H1 (cell line): ENCODE results near the gene CDC42BPB. TPM values are rescaled to one million over a fixed set of nuclear protein-coding genes. Genes with fewer than 3 reads are reported as not detected.
"Not testable (repeated sequence)": the region's sequence is repeated elsewhere in the genome, so short reads cannot be mapped to it uniquely, and the experiment has no call there.

ENCODE experiments used
- CTCF ChIA-PET: fragments of 300-600 bp; sonication (Branson Sonifier 250); formaldehyde crosslinking; loops from one replicate; lab custom pipeline; 2021; ENCODE audit not compliant: partially characterized antibody; lab: Charles Lee
- POLR2A ChIA-PET: fragments of 300-600 bp; sonication (Branson Sonifier 250); formaldehyde crosslinking; loops from one replicate; lab custom pipeline; 2021; ENCODE audit warnings: inconsistent platforms; ENCODE audit not compliant: partially characterized antibody; lab: Charles Lee
- DNase-seq, 2 experiments: peaks; one replicate each; pipeline versions ENCODE4 v3.0.0 to v3.0.0-alpha.2; 2010 to 2022; ENCODE audit warnings: low spot score in 2 of 2, low read depth in 1 of 2, mixed read lengths in 1 of 2
- FAIRE-seq: peaks from 2 replicates; lab custom pipeline; 2011; peaks lifted over from hg19 to GRCh38; lab: Jason Lieb, UNC
- H2AFZ ChIP-seq: 2 replicates; pipeline ENCODE4 v1.8.1; 2012; ENCODE audit warnings: low read length, inconsistent platforms
- H2AK5ac ChIP-seq: 2 replicates; pipeline ENCODE4 v1.6.1; 2013; ENCODE audit warnings: low read depth, low read length
- H2BK120ac ChIP-seq: replicated peaks from 2 replicates; pipeline ENCODE3; 2013; ENCODE audit warnings: low read depth, low read length, inconsistent platforms
- H2BK12ac ChIP-seq: 2 replicates; pipeline ENCODE4 v1.6.1; 2013; ENCODE audit warnings: low read depth, low read length
- H2BK15ac ChIP-seq: 2 replicates; pipeline ENCODE4 v1.6.1; 2013; ENCODE audit warnings: low read length
- H2BK20ac ChIP-seq: 2 replicates; pipeline ENCODE4 v1.6.1; 2013; ENCODE audit warnings: low read length
- H2BK5ac ChIP-seq: 2 replicates; pipeline ENCODE4 v1.6.1; 2013; ENCODE audit warnings: low read depth, low read length
- H3K14ac ChIP-seq: 2 replicates; pipeline ENCODE4 v1.6.1; 2013; ENCODE audit warnings: inconsistent platforms; ENCODE audit not compliant: insufficient read length
- H3K18ac ChIP-seq: 2 replicates; pipeline ENCODE4 v1.6.1; 2013; ENCODE audit warnings: low read length; ENCODE audit errors: extremely low read depth
- H3K23ac ChIP-seq: 2 replicates; pipeline ENCODE4 v1.6.1; 2013; ENCODE audit warnings: inconsistent platforms; ENCODE audit not compliant: insufficient read length
- H3K23me2 ChIP-seq: 2 replicates; pipeline ENCODE4 v1.6.1; 2013; ENCODE audit warnings: low read depth, low read length
- H3K27ac ChIP-seq: 2 replicates; pipeline ENCODE4 v1.6.1; 2011; ENCODE audit warnings: low read depth, low read length, inconsistent platforms
- H3K27me3 ChIP-seq, 4 experiments: replicated peaks in 1 of 4; 1 replicate in 1 of 4; 2 replicates in 3 of 4; pipeline versions ENCODE4 v1.6.1 to v1.8.1; 2011 to 2013; ENCODE audit warnings: low read length in 3 of 4, mild to moderate bottlenecking in 3 of 4, inconsistent platforms in 2 of 4, mixed read lengths in 2 of 4, moderate library complexity in 1 of 4; ENCODE audit not compliant: control insufficient read depth in 3 of 4, insufficient read depth in 3 of 4; ENCODE audit errors: extremely low read depth in 1 of 4
- H3K36me3 ChIP-seq, 4 experiments: 2 replicates each; pipeline versions ENCODE4 v1.6.1 to v1.8.1; 2011 to 2013; ENCODE audit warnings: mild to moderate bottlenecking in 4 of 4, low read length in 3 of 4, moderate library complexity in 2 of 4, control low read depth in 1 of 4, inconsistent platforms in 1 of 4; ENCODE audit not compliant: insufficient read depth in 4 of 4, control insufficient read depth in 2 of 4
- H3K4ac ChIP-seq: replicated peaks from 2 replicates; pipeline ENCODE3; 2013; ENCODE audit warnings: low read length, low read depth, mixed read lengths, inconsistent platforms; ENCODE audit not compliant: insufficient read length
- H3K4me1 ChIP-seq, 4 experiments: replicated peaks in 1 of 4; 1 replicate in 1 of 4; 2 replicates in 3 of 4; pipeline versions ENCODE4 v1.6.1 to v1.8.1; 2011 to 2013; ENCODE audit warnings: low read length in 3 of 4, inconsistent platforms in 2 of 4, mixed read lengths in 1 of 4; ENCODE audit not compliant: insufficient read depth in 4 of 4, control insufficient read depth in 3 of 4
- H3K4me2 ChIP-seq, 2 experiments: 2 replicates each; pipeline versions ENCODE4 v1.6.1 to v1.8.1; 2011 to 2013; ENCODE audit warnings: low read depth in 2 of 2, low read length in 2 of 2, control low read depth in 1 of 2, inconsistent platforms in 1 of 2, mild to moderate bottlenecking in 1 of 2; ENCODE audit not compliant: insufficient read depth in 1 of 2
- H3K4me3 ChIP-seq, 4 experiments: fragments of 200-600, 300-600 bp in 1 of 4; sonication (generic), shearing (Covaris generic), sonication (Bioruptor Twin) in 1 of 4; 2 replicates each; pipeline versions ENCODE4 v1.5.1 to v1.8.1; 2011 to 2016; ENCODE audit warnings: low read length in 4 of 4, low read depth in 3 of 4, control low read depth in 2 of 4, inconsistent platforms in 2 of 4, mild to moderate bottlenecking in 2 of 4, mixed read lengths in 1 of 4, moderate library complexity in 1 of 4; ENCODE audit not compliant: insufficient read depth in 2 of 4; ENCODE audit errors: extremely low read depth in 1 of 4
- H3K56ac ChIP-seq: replicated peaks from 2 replicates; pipeline ENCODE3; 2013; ENCODE audit warnings: low read depth, mild to moderate bottlenecking, mixed read lengths, low read length, inconsistent platforms; ENCODE audit not compliant: insufficient read length
- H3K79me1 ChIP-seq: 2 replicates; pipeline ENCODE4 v1.6.1; 2013; ENCODE audit warnings: low read depth, low read length, control low read depth
- H3K79me2 ChIP-seq, 2 experiments: 2 replicates each; pipeline versions ENCODE4 v1.6.1 to v1.8.1; 2012 to 2013; ENCODE audit warnings: low read length in 2 of 2, mild to moderate bottlenecking in 2 of 2, inconsistent platforms in 1 of 2; ENCODE audit not compliant: insufficient read depth in 2 of 2, control insufficient read depth in 1 of 2
- H3K9ac ChIP-seq, 4 experiments: replicated peaks in 1 of 4; 1 replicate in 1 of 4; 2 replicates in 3 of 4; pipeline versions ENCODE4 v1.6.1 to v1.8.1; 2011 to 2013; ENCODE audit warnings: low read depth in 3 of 4, low read length in 3 of 4, control low read depth in 2 of 4, mild to moderate bottlenecking in 2 of 4, moderate library complexity in 2 of 4, inconsistent platforms in 1 of 4; ENCODE audit errors: extremely low read depth in 1 of 4
- H3K9me3 ChIP-seq, 2 experiments: 2 replicates each; pipeline versions ENCODE4 v1.6.1 to v1.8.1; 2012 to 2013; ENCODE audit warnings: mild to moderate bottlenecking in 2 of 2, moderate library complexity in 2 of 2, control low read depth in 1 of 2, inconsistent platforms in 1 of 2, low read depth in 1 of 2, low read length in 1 of 2, mixed read lengths in 1 of 2; ENCODE audit not compliant: insufficient read depth in 2 of 2
- H4K20me1 ChIP-seq, 2 experiments: replicated peaks in 1 of 2; 2 replicates each; pipeline versions ENCODE3 to v1.8.1; 2011 to 2013; ENCODE audit warnings: inconsistent platforms in 2 of 2, low read length in 2 of 2, mild to moderate bottlenecking in 1 of 2; ENCODE audit not compliant: insufficient read depth in 2 of 2, control insufficient read depth in 1 of 2
- H4K5ac ChIP-seq: 2 replicates; pipeline ENCODE4 v1.6.1; 2013; ENCODE audit warnings: low read length, low read depth, mixed read lengths, inconsistent platforms; ENCODE audit not compliant: insufficient read length
- H4K8ac ChIP-seq: 2 replicates; pipeline ENCODE4 v1.8.0; 2013; ENCODE audit warnings: mild to moderate bottlenecking, moderate library complexity, low read length, inconsistent platforms; ENCODE audit not compliant: insufficient read depth; ENCODE audit errors: extremely low read depth
- H4K91ac ChIP-seq: replicated peaks from 2 replicates; pipeline ENCODE3; 2013; ENCODE audit warnings: low read length, mixed read lengths, inconsistent platforms; ENCODE audit not compliant: insufficient read length
- BACH1 ChIP-seq: IDR thresholded peaks from 2 replicates; pipeline ENCODE4 v1.6.1; 2012; ENCODE audit warnings: low read length, improper control_type of control experiment
- WGBS, 2 experiments: shearing (Covaris generic) in 1 of 2; methylation state at CpG; one replicate each; pipeline versions ENCODE4 v1.1.6 to v1.1.7; 2013 to 2015; ENCODE audit warnings: low lambda C conversion rate in 2 of 2, mixed read lengths in 2 of 2, inconsistent platforms in 1 of 2, low coverage in 1 of 2, missing lambda C conversion rate in 1 of 2; ENCODE audit not compliant: insufficient replicate concordance in 2 of 2, insufficient coverage in 1 of 2, insufficient read length in 1 of 2; ENCODE audit errors: extremely low coverage in 1 of 2, missing lambda C conversion rate in 1 of 2; 5-methylcytosine and 5-hydroxymethylcytosine counted together
- polyA plus RNA-seq, 7 experiments: library from polyadenylated mRNA; depleted of rRNA in 3 of 7; stranded (reverse) in 5 of 7; unstranded in 2 of 7; fragments of >200 nt in 5 of 7; fragments of 200-250 nt in 2 of 7; gene quantifications; 1 replicate in 5 of 7; 2 replicates in 1 of 7; 4 replicates in 1 of 7; pipeline versions ENCODE4 v1.2.1 to v1.2.3, GENCODE V29; 2011 to 2013; ENCODE audit warnings: missing spikeins in 2 of 7, mixed read lengths in 2 of 7
- total RNA-seq: library from RNA; stranded (reverse); fragmentation: NEBNext Ultra II Directional; extraction: Animal tissue kit (Norgen Biotek cat#: 25700); gene quantifications from 2 replicates; pipeline ENCODE4 v1.2.1, GENCODE V29; 2021

The CDC42BPB gene
- total and polyA plus RNA-seq, 2 of the 8 experiments (the other 6 are each of a cell fraction or from before 2014, with no cell fraction given) = 51.2 to 88.2 TPM

DNA sequence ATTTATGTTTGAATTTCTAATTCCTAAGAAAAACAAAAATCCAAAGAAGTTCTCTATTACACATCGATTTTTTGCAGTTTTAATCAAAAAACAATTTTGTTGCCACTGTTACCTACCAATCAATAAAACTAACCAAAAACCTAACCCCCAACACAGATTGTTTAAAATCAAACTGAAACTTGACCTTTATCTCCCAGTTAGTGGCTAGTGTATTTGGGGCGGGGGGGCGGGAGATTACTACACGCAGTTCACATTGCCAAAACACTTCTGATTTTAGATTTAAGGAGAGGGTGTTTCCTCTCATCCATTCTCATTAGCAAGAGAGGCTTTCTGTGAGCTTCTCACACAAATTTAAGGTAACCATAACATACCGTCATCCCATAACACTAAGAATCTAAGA lies 6.4 kb downstream of the CDC42BPB start:
- Histone ChIP-seq H3K56ac (no peak overlapping the region), H3K23ac (no peak overlapping the region), H2BK15ac (no peak overlapping the region), H2AFZ (no peak overlapping the region), H3K4me3 (no peak overlapping the region), H4K20me1 (peaks cover 9 to 10% of the 10 kb centered on the region in 2 experiments), H2AK5ac (no peak overlapping the region), H3K9me3 (no peaks in the 10 kb centered on the region), H4K5ac (no peak overlapping the region), H3K14ac (no peak overlapping the region), H3K27me3 (no peaks in the 10 kb centered on the region), H2BK20ac (no peak overlapping the region), H2BK12ac (no peak overlapping the region), H3K9ac (no peak overlapping the region), H4K8ac (no peak overlapping the region), H2BK5ac (no peak overlapping the region), H3K27ac (no peak overlapping the region), H3K18ac (no peak overlapping the region), H3K4me2 (no peak overlapping the region), H3K23me2 (no peaks in the 10 kb centered on the region), H3K79me1 (peaks cover 2% of the 10 kb centered on the region), H3K36me3 (no peaks in the 10 kb centered on the region), H2BK120ac (no peak overlapping the region), H3K4ac (no peak overlapping the region), H4K91ac (no peak overlapping the region), H3K4me1 (peaks cover 0 to 1% (median 0%) of the 10 kb centered on the region in 4 experiments; a peak in 3 of 7 replicates), H3K79me2 (peaks cover 12 to 83% of the 10 kb centered on the region in 2 experiments)
- WGBS, 2 experiments = 89% methylated on average over 5 of the region's 5 CpGs; no CpG with 5 or more reads in 1 of the 2 experiments
- TF ChIP-seq BACH1 = no peak
- no peak for FAIRE-seq
- ChIA-PET CTCF (interaction anchor here (0.6 to 1.5 kb wide), 5 partner anchors 19 to 525 kb away, joined by 3 to 4 read pairs (median 3); no protein-coding TSS in a partner anchor), POLR2A (no interaction called here)
- no peak for DNase-seq

DNA sequence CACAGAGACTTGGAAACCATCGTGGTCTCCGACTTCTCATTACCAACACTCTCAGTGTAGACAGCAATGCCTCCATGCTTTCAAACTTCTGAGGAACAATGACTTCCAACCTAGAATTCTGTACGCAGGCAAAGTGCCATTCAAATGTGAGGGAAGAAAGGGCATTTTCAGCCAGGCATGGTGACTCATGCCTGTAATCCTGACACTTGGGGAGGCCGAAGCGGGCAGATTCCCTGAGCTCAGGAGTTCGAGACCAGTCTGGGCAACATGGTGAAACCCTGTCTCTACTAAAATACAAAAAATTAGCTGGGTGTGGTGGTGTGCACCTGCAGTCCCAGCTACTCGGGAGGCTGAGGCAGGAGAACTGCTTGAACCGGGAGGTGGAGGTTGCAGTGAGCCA lies 9.9 kb downstream of the CDC42BPB start:
- H3K18ac ChIP-seq, H2BK20ac ChIP-seq, H3K4me3 ChIP-seq, H3K27ac ChIP-seq, H3K36me3 ChIP-seq, H3K4me2 ChIP-seq, H2BK15ac ChIP-seq, POLR2A ChIA-PET, H3K79me1 ChIP-seq, DNase-seq, H3K56ac ChIP-seq, H3K4ac ChIP-seq, H2AK5ac ChIP-seq, H3K23ac ChIP-seq, H2BK12ac ChIP-seq, H4K91ac ChIP-seq, H3K14ac ChIP-seq, H3K9me3 ChIP-seq, H4K8ac ChIP-seq, FAIRE-seq, H2BK120ac ChIP-seq, H3K4me1 ChIP-seq, H3K23me2 ChIP-seq, H4K5ac ChIP-seq, H3K27me3 ChIP-seq, H3K9ac ChIP-seq, H2AFZ ChIP-seq, H2BK5ac ChIP-seq: not testable (repeated sequence)
- Histone ChIP-seq H4K20me1 (peaks cover 2 to 12% of the 10 kb centered on the region in 2 experiments), H3K79me2 (peaks cover 2 to 85% of the 10 kb centered on the region in 2 experiments)
- CTCF ChIA-PET = interaction anchor here (0.7 to 1.4 kb wide), 5 partner anchors 14 to 57 kb away, joined by 3 to 6 read pairs (median 3); no protein-coding TSS in a partner anchor
- WGBS, 2 experiments = 89% methylated on average over 8 of the region's 8 CpGs; no CpG with 5 or more reads in 1 of the 2 experiments
